Nephron progenitor cell (in vitro differentiated cells): ENCODE results near the gene GOT1.

ENCODE experiments used
- DNase-seq: peaks from one replicate; pipeline ENCODE4 v3.0.0; 2021
- H3K27ac Mint-ChIP-seq: 2 replicates; pipeline ENCODE4 v1.8.0; 2021; ENCODE audit warnings: mild to moderate bottlenecking, moderate library complexity, mixed read lengths
- H3K27me3 Mint-ChIP-seq: 2 replicates; pipeline ENCODE4 v1.8.0; 2021; ENCODE audit warnings: mild to moderate bottlenecking, low read depth, mixed read lengths; ENCODE audit not compliant: poor library complexity
- H3K36me3 Mint-ChIP-seq: 2 replicates; pipeline ENCODE4 v1.8.0; 2021; ENCODE audit warnings: low read depth, mixed read lengths
- H3K4me1 Mint-ChIP-seq: 2 replicates; pipeline ENCODE4 v1.8.0; 2021; ENCODE audit warnings: mixed read lengths
- H3K4me3 Mint-ChIP-seq: 2 replicates; pipeline ENCODE4 v1.8.0; 2021; ENCODE audit warnings: mild to moderate bottlenecking, moderate library complexity, mixed read lengths
- H3K9me3 Mint-ChIP-seq: 2 replicates; pipeline ENCODE4 v1.8.0; 2021; ENCODE audit warnings: mild to moderate bottlenecking, moderate library complexity, mixed read lengths
- CTCF ChIP-seq: fragments of 200-600 bp; sonication (generic); IDR thresholded peaks from 2 replicates; pipeline ENCODE4 v1.5.0; 2021; ENCODE audit warnings: antibody characterized with exemption

Gene GOT1

GRCh38 chr10:99399664-99400063 is 30.8 kb downstream of the GOT1 start:
- Mint-ChIP-seq H3K9me3 (no peaks in the 10 kb centered on the region), H3K27ac (no peak overlapping the region), H3K36me3 (peaks cover 46% of the 10 kb centered on the region), H3K4me1 (peaks cover 9% of the 10 kb centered on the region), H3K4me3 (no peak overlapping the region), H3K27me3 (no peaks in the 10 kb centered on the region)
- no peak for DNase-seq
- TF ChIP-seq CTCF: no peak

GRCh38 chr10:99396471-99396870 is 34.0 kb downstream of the GOT1 start:
- Mint-ChIP-seq H3K9me3 (no peaks in the 10 kb centered on the region), H3K4me1 (peaks cover 9% of the 10 kb centered on the region), H3K27me3 (peaks cover 17% of the 10 kb centered on the region), H3K36me3 (peaks cover 24% of the 10 kb centered on the region), H3K4me3 (no peak overlapping the region), H3K27ac (no peak overlapping the region)
- no peak for DNase-seq
- TF ChIP-seq CTCF: no peak

- H3K9me3 Mint-ChIP-seq: no peaks in the 10 kb centered on the region
- no peak for DNase-seq
- H3K36me3 Mint-ChIP-seq: peaks cover 24% of the 10 kb centered on the region
- H3K4me3 Mint-ChIP-seq: no peak overlapping the region
- H3K27me3 Mint-ChIP-seq: peaks cover 17% of the 10 kb centered on the region
- peaks cover 9% of the 10 kb centered on the region for H3K4me1 Mint-ChIP-seq
- H3K27ac Mint-ChIP-seq: peak overlapping the region; percentile 79
- TF ChIP-seq CTCF: no peak
These were observed 34.5 kb downstream of the GOT1 start for GRCh38 chr10:99395750-99396445.

GRCh38 chr10:99394761-99395386 is 35.5 kb downstream of the GOT1 start:
- Mint-ChIP-seq H3K27me3 (peaks cover 23% of the 10 kb centered on the region), H3K36me3 (peaks cover 24% of the 10 kb centered on the region), H3K4me3 (peak overlapping the region; percentile 30), H3K9me3 (no peaks in the 10 kb centered on the region), H3K27ac (no peak overlapping the region), H3K4me1 (peaks cover 9% of the 10 kb centered on the region)
- no peak for DNase-seq
- no peak for TF ChIP-seq CTCF

- H3K27me3 Mint-ChIP-seq: peaks cover 23% of the 10 kb centered on the region
- H3K27ac Mint-ChIP-seq: no peak overlapping the region
- peaks cover 9% of the 10 kb centered on the region for H3K4me1 Mint-ChIP-seq
- no peak for TF ChIP-seq CTCF
- no peak overlapping the region for H3K4me3 Mint-ChIP-seq
- H3K9me3 Mint-ChIP-seq: no peaks in the 10 kb centered on the region
- H3K36me3 Mint-ChIP-seq: peaks cover 23% of the 10 kb centered on the region
- DNase-seq: no peak
These were observed 36.2 kb downstream of the GOT1 start for GRCh38 chr10:99394256-99394655.

GRCh38 chr10:99393683-99394082 is 36.7 kb downstream of the GOT1 start:
- Mint-ChIP-seq H3K36me3 (peaks cover 18% of the 10 kb centered on the region), H3K4me1 (peaks cover 9% of the 10 kb centered on the region), H3K27me3 (peaks cover 27% of the 10 kb centered on the region), H3K27ac (no peak overlapping the region), H3K4me3 (no peak overlapping the region), H3K9me3 (no peaks in the 10 kb centered on the region)
- no peak for TF ChIP-seq CTCF
- DNase-seq: no peak
